Neural crest cell (in vitro differentiated cells): ENCODE data around the gene ARHGEF7. TPM values are rescaled to one million over a fixed set of nuclear protein-coding genes. Genes with fewer than 3 reads are reported as not detected.

ENCODE experiments used
- DNase-seq: peaks from one replicate; pipeline ENCODE4 v3.0.0; 2021; ENCODE audit warnings: low read depth, mixed read lengths, low spot score
- H3K27ac Mint-ChIP-seq: one replicate; pipeline ENCODE4 v1.8.0; 2021; ENCODE audit warnings: mild to moderate bottlenecking, mixed read lengths; ENCODE audit not compliant: unreplicated experiment
- H3K27me3 Mint-ChIP-seq: 2 replicates; pipeline ENCODE4 v1.8.0; 2021; ENCODE audit warnings: low read depth, mild to moderate bottlenecking, mixed read lengths
- H3K36me3 Mint-ChIP-seq: 2 replicates; pipeline ENCODE4 v1.8.0; 2021; ENCODE audit warnings: low read depth, mild to moderate bottlenecking, mixed read lengths
- H3K4me1 Mint-ChIP-seq: 2 replicates; pipeline ENCODE4 v1.8.0; 2021; ENCODE audit warnings: mixed read lengths
- H3K4me3 Mint-ChIP-seq: one replicate; pipeline ENCODE4 v1.8.0; 2021; ENCODE audit warnings: mild to moderate bottlenecking, mixed read lengths
- H3K9me3 Mint-ChIP-seq: 2 replicates; pipeline ENCODE4 v1.8.0; 2021; ENCODE audit warnings: mixed read lengths
- CTCF ChIP-seq: fragments of 200-600 bp; sonication (generic); conservative IDR thresholded peaks from 2 replicates; pipeline ENCODE4 v1.5.0; 2021; ENCODE audit warnings: antibody characterized with exemption, mild to moderate bottlenecking
- total RNA-seq: library from RNA; stranded (reverse); gene quantifications from 2 replicates; pipeline ENCODE4 v1.2.1, GENCODE V29; 2021

ARHGEF7 gene
- total RNA-seq, 1 donor from 2014 or later: 77.3 TPM

DNA sequence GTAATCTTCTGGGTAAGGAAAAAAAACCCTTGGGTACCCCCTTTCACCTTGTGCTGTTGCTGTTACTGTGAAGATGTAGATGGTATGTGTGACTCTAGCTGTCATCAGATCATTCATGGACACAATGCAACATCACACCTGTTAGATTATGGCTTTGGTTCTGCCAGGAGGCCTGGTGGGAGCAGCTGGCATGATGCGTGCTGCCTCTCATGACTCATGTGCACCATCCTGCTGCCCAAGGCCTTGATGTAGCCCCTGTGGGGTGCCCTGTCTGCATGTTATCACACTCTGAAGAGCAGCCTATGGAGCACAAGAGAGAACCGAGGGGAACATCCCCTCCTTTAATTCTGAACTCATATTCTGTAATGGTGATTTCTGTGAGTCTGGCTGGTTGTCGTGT, 147.6 kb downstream of the ARHGEF7 start:
- H3K27ac Mint-ChIP-seq: no peak overlapping the region
- H3K27me3 Mint-ChIP-seq: no peaks in the 10 kb centered on the region
- peaks cover 3% of the 10 kb centered on the region for H3K9me3 Mint-ChIP-seq
- peaks cover 4% of the 10 kb centered on the region for H3K4me1 Mint-ChIP-seq
- peaks cover 27% of the 10 kb centered on the region for H3K36me3 Mint-ChIP-seq
- no peak for DNase-seq
- no peak overlapping the region for H3K4me3 Mint-ChIP-seq
- TF ChIP-seq CTCF: no peak

DNA sequence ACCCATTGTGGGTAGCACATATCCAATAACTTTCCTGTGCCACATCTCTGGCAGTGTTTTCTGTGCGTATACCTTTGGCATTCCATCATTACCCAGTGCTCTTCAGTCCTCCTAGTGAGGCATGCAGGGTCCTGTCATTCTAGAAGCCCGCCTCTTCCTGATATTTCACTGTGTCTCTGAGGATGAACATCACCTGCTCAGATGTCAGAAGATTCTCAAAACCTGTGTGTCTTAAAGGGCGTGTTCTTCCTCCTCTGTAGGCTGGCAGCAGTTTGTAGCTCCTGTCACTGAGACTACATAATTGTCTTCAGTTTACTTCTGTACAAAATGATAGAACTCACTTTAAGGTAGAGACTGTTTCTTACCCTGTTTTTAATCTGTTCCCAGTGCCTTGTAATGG, 148.5 kb downstream of the ARHGEF7 start:
- Mint-ChIP-seq H3K4me3 (no peak overlapping the region), H3K27ac (no peak overlapping the region), H3K9me3 (peaks cover 3% of the 10 kb centered on the region), H3K27me3 (no peaks in the 10 kb centered on the region), H3K36me3 (peaks cover 19% of the 10 kb centered on the region), H3K4me1 (peaks cover 4% of the 10 kb centered on the region)
- TF ChIP-seq CTCF: no peak
- no peak for DNase-seq

- TF ChIP-seq CTCF: no peak
- H3K4me1 Mint-ChIP-seq: peaks cover 4% of the 10 kb centered on the region
- no peak for DNase-seq
Measured at GRCh38 chr13:111265006-111265700, 150.0 kb downstream of the ARHGEF7 start.

DNA sequence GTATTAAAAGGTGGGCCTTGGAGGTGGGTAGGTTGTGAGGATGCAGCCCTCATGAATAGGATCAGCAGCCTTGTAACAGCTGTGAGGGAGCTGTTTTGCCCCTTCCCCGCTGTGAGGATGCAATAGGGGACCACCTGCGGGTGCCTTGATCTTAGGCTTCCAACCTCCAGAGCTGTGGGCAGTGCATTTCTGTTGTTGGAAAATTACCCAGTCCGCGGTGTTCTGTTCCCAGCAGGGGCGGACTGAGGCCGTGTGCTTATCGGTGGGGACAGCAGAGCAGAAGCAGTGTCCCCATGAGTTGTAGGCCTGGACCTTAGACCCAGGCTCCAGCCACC, 150.6 kb downstream of the ARHGEF7 start:
- H3K4me3 Mint-ChIP-seq: no peak overlapping the region
- no peaks in the 10 kb centered on the region for H3K9me3 Mint-ChIP-seq
- peaks cover 4% of the 10 kb centered on the region for H3K36me3 Mint-ChIP-seq
- H3K27me3 Mint-ChIP-seq: no peaks in the 10 kb centered on the region
- no peak for TF ChIP-seq CTCF
- no peak overlapping the region for H3K27ac Mint-ChIP-seq
- no peak for DNase-seq
- peaks cover 4% of the 10 kb centered on the region for H3K4me1 Mint-ChIP-seq

More at GRCh38 chr13:111265006-111265700, 150.0 kb downstream of the ARHGEF7 start:
- no peaks in the 10 kb centered on the region for H3K27me3 Mint-ChIP-seq
- H3K27ac Mint-ChIP-seq: no peak overlapping the region
- H3K4me3 Mint-ChIP-seq: no peak overlapping the region
- peaks cover 7% of the 10 kb centered on the region for H3K36me3 Mint-ChIP-seq
- H3K9me3 Mint-ChIP-seq: no peaks in the 10 kb centered on the region

GRCh38 chr13:111267205-111267604, 152.1 kb downstream of the ARHGEF7 start:
- H3K4me3 Mint-ChIP-seq: no peak overlapping the region
- no peak overlapping the region for H3K27ac Mint-ChIP-seq
- TF ChIP-seq CTCF: no peak
- H3K9me3 Mint-ChIP-seq: no peaks in the 10 kb centered on the region
- peaks cover 4% of the 10 kb centered on the region for H3K36me3 Mint-ChIP-seq
- no peak for DNase-seq
- peaks cover 4% of the 10 kb centered on the region for H3K4me1 Mint-ChIP-seq
- no peaks in the 10 kb centered on the region for H3K27me3 Mint-ChIP-seq
